Right hindlimb (tissue), 1 donor: ENCODE measurements around the gene DOCK9.
A peak's percentile ranks its signal among the peaks of the same experiment; 100 is the strongest.

Experiments used
- DNase-seq: peaks from one replicate; pipeline ENCODE4 v3.0.0-alpha.2; 2018

The DOCK9 gene

GRCh38 chr13:98879127-98879520, 98.7 kb downstream of the DOCK9 start:
- DNase-seq = no peak

- DNase-seq = peak; percentile 78
Observed at GRCh38 chr13:98878486-98879126, 99.3 kb downstream of the DOCK9 start.

- DNase-seq = no peak
Observed at GRCh38 chr13:98877936-98878335, 99.9 kb downstream of the DOCK9 start.

- no peak for DNase-seq
Observed at GRCh38 chr13:98877466-98877865, 100.4 kb downstream of the DOCK9 start.

GRCh38 chr13:98875146-98875729, 102.6 kb downstream of the DOCK9 start:
- no peak for DNase-seq

- no peak for DNase-seq
Observed at GRCh38 chr13:98874029-98874397, 103.9 kb downstream of the DOCK9 start.

- DNase-seq = no peak
Observed at GRCh38 chr13:98873377-98874028, 104.4 kb downstream of the DOCK9 start.

- no peak for DNase-seq
Observed at GRCh38 chr13:98871727-98872126, 106.1 kb downstream of the DOCK9 start.

- no peak for DNase-seq
Observed at GRCh38 chr13:98869408-98870090, 108.3 kb downstream of the DOCK9 start.

- DNase-seq = no peak
Observed at GRCh38 chr13:98868932-98869331, 108.9 kb downstream of the DOCK9 start.

- DNase-seq = no peak
Observed at GRCh38 chr13:98866882-98867281, 111.0 kb downstream of the DOCK9 start.

- DNase-seq = no peak
Observed at GRCh38 chr13:98860491-98860890, 117.4 kb downstream of the DOCK9 start.

- DNase-seq = no peak
Observed at GRCh38 chr13:98858191-98858590, 119.7 kb downstream of the DOCK9 start.

GRCh38 chr13:98856983-98857382, 120.9 kb downstream of the DOCK9 start:
- DNase-seq = peak; percentile 53

GRCh38 chr13:98854448-98854847, 123.4 kb downstream of the DOCK9 start:
- no peak for DNase-seq

- DNase-seq = no peak
Observed at GRCh38 chr13:98853771-98854221, 124.1 kb downstream of the DOCK9 start.

GRCh38 chr13:98851276-98851675, 126.6 kb downstream of the DOCK9 start:
- no peak for DNase-seq

GRCh38 chr13:98848746-98849145, 129.1 kb downstream of the DOCK9 start:
- DNase-seq = no peak

GRCh38 chr13:98847780-98848179, 130.1 kb downstream of the DOCK9 start:
- peak; percentile 37 for DNase-seq

GRCh38 chr13:98846986-98847385, 130.9 kb downstream of the DOCK9 start:
- no peak for DNase-seq

GRCh38 chr13:98846521-98846920, 131.3 kb downstream of the DOCK9 start:
- no peak for DNase-seq

- peak; percentile 63 for DNase-seq
Observed at GRCh38 chr13:98845742-98846141, 132.1 kb downstream of the DOCK9 start.

- no peak for DNase-seq
Observed at GRCh38 chr13:98844021-98844420, 133.8 kb downstream of the DOCK9 start.

GRCh38 chr13:98843482-98843877, 134.4 kb downstream of the DOCK9 start:
- DNase-seq = no peak
